NCI-H1436 treated with DMSO at 0.1 percent for 48 hours (cell line): ENCODE data around the gene NDUFV3.
"Not testable (repeated sequence)": the region's sequence is repeated elsewhere in the genome, so short reads cannot be mapped to it uniquely, and the experiment has no call there.

ENCODE experiments used
- DNase-seq: peaks from one replicate; lab custom pipeline; 2025; lab: John Stamatoyannopoulos, UW

NDUFV3 gene

GRCh38 chr21:42937034-42937940 lies 44.2 kb downstream of the NDUFV3 start:
- DNase-seq, result not testable (repeated sequence)

- DNase-seq, result no peak
Observed at GRCh38 chr21:42937960-42938605, 45.0 kb downstream of the NDUFV3 start.

DNA sequence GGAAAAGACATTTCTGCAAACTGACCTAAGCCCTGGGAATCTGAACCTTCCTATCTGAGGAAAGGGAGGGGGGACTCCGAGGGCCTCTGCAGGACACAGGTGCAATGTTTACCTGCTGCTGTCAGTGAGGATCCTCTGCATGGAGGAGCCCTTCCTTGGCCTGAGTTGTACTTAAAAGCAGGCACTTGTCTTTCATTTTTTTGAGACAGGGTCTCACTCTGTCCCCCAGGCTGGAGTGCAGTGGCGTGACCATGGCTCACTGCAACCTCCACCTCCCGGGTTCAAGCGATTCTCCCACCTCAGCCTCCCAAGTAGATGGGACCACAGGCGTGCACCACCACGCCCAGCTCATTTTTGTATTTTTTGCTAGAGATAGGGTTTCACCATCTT lies 45.5 kb downstream of the NDUFV3 start:
- not testable (repeated sequence) for DNase-seq

- no peak for DNase-seq
Observed at GRCh38 chr21:42939582-42940413, 46.7 kb downstream of the NDUFV3 start.

GRCh38 chr21:42941696-42942085 lies 48.6 kb downstream of the NDUFV3 start:
- no peak for DNase-seq

DNA sequence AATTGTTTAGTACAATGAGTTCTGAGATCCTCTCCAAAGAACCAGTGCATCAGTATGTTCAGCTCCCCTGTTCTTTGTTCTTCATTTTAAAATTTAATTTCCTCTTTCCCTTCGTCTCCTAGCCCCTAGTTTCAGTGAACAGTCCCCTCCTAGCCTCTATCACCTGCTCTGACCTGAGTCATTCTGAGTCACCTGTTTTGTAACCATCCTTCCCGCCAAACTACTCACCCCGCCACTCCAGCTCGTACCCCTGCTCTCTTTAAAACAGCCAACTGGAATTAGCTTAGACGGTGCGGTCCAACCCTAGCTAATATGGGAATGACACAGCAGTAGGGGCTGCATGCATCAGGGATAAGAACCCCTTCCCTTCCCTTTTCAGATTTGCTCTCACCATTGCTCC lies 49.1 kb downstream of the NDUFV3 start:
- no peak for DNase-seq

DNA sequence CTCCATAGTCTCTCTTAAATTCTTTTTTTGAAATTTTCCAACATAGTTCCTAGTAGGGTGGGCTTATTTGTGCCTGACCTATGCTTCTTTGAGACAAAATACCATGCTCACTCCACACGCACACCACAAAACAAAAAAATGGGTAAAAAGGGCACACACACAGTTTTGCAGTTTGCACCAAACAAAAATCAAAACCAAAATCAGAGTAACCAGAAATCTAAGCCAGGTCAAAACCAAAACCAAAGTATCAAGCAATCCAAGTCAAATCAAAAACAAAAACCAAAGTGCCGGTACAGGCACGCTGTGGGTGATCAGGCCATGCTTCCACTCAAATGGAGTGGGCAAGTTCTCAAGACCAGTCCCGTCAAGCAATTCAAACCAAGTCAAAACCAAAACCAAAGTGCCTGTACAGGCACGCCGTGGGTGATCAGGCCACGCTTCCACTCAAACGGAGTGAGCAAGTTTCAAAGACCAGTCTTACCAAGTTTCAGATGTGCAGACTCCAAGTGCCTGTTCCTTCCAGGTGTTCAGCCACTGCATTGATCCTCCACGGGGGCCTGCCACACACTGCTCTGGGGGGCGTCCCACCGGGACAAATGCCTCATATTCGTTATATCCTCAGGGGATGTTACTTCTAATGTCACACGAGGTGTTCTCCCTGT lies 56.1 kb downstream of the NDUFV3 start:
- not testable (repeated sequence) for DNase-seq

DNA sequence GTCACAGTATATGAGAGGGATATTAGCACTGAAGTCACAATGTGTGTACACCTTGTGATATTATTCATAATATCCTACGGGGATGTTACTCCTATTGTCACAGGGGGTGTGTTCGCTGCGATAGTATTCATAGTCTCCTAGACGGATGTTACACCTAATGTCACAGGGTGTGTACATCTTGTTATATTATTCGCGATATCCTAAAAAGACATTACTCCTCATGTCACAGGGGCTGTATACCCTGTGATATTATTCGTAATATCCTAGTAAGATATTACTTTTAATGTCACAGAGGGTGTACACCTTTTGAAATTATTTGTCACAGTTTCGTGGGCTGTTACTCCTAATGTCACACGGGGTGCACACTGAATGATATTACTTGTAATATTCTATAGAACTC lies 58.1 kb downstream of the NDUFV3 start:
- not testable (repeated sequence) for DNase-seq

DNA sequence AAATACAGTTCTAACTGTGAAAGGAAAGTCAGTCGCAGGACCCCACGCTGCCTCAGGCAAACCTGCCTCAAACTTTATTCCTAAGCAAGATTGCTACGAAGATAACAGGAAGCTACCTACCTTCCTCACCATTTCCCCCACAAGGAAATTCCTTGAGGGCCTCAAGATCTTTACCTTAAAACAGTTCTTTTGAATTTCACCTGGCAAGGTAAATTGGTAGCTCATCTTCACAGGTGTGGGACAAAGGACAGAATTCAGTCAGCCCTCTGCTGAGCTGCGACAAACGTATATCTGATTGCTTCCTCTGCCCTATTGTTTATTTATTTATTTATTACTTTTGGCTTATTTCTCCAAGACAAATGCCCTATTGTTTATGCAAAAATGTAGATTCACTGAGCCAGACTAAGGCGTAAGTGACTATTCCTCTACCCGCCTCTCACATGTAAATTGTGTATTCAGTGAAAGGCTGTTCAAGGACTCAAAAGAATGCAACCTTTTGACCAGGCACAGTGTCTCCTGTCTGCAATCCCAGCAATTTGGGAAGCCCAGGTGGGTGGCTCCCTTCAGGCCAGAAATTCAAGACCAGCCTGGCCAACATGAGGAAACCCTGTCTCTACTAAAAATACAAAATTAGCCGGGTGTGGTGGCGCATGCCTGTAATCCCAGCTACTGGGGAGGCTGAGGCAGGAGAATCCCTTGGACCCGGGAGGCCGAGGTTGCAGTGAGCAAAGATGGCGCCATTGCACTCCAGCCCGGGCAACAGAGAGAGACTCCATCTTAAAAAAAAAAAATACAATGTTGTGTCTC lies 63.9 kb downstream of the NDUFV3 start:
- DNase-seq, result no peak

DNA sequence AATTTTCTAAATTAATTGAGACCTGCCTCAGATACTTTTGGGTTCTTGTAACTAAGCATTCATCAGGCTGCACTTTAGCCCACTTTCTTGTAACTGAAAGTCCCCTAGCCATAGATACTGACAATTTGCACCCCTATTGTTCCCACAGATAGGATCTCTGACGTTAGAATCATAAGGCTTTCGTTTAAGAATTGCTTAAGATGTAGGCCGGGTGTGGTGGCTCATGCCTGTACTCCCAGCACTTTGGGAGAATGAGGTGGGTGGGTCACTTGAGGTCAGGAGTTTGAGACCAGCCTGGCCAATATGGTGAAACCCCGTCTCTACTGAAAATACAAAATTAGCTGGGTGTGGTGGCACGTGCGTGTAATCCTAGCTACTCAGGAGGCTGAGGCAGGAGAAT lies 65.0 kb downstream of the NDUFV3 start:
- not testable (repeated sequence) for DNase-seq

- no peak for DNase-seq
Observed at GRCh38 chr21:42959728-42960127, 66.6 kb downstream of the NDUFV3 start.

GRCh38 chr21:42962380-42963007 lies 69.4 kb downstream of the NDUFV3 start:
- no peak for DNase-seq
